Activated naive CD4-positive, alpha-beta T cell treated with anti-CD3 and anti-CD28 coated beads, Interleukin-2, amount 50 U/mL, for 24 hours (primary cell): Measurements from ENCODE around the gene ANKHD1.
A peak's percentile ranks its signal among the peaks of the same experiment; 100 is the strongest.

Experiments used
- H3K27ac Mint-ChIP-seq: one replicate; pipeline ENCODE4 v1.8.0; 2021; ENCODE audit warnings: mild to moderate bottlenecking, mixed read lengths
- H3K27me3 Mint-ChIP-seq: one replicate; pipeline ENCODE4 v1.8.0; 2021; ENCODE audit warnings: mixed read lengths
- H3K36me3 Mint-ChIP-seq: one replicate; pipeline ENCODE4 v1.8.0; 2021; ENCODE audit warnings: mixed read lengths
- H3K4me1 Mint-ChIP-seq: one replicate; pipeline ENCODE4 v1.8.0; 2021; ENCODE audit warnings: mixed read lengths
- H3K4me3 Mint-ChIP-seq: one replicate; pipeline ENCODE4 v1.8.0; 2021; ENCODE audit warnings: mild to moderate bottlenecking, mixed read lengths
- H3K9me3 Mint-ChIP-seq: one replicate; pipeline ENCODE4 v1.8.0; 2021; ENCODE audit warnings: mixed read lengths

The ANKHD1 gene

DNA sequence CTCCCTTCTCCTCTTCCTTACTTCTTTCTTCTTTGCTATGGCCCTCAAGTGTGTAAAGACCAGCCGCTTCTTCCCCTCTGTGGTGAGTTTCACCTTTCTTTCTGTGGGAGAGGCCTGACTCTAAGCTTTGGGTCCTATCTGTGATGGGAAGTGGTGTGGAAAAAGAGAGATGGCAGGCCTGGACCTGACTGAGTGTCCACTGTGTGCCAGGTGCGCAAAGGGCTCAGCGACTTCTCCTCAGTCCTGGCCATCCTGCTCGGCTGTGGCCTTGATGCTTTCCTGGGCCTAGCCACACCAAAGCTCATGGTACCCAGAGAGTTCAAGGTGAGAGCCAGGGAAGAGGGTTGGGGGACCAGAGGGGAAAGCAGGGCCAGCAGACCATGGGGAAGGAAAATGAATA is 35.7 kb upstream of the ANKHD1 start:
- H3K27ac Mint-ChIP-seq: no peak overlapping the region
- H3K36me3 Mint-ChIP-seq: no peaks in the 10 kb centered on the region
- H3K27me3 Mint-ChIP-seq: no peaks in the 10 kb centered on the region
- no peak overlapping the region for H3K4me3 Mint-ChIP-seq
- no peaks in the 10 kb centered on the region for H3K9me3 Mint-ChIP-seq
- peaks cover 4% of the 10 kb centered on the region for H3K4me1 Mint-ChIP-seq

DNA sequence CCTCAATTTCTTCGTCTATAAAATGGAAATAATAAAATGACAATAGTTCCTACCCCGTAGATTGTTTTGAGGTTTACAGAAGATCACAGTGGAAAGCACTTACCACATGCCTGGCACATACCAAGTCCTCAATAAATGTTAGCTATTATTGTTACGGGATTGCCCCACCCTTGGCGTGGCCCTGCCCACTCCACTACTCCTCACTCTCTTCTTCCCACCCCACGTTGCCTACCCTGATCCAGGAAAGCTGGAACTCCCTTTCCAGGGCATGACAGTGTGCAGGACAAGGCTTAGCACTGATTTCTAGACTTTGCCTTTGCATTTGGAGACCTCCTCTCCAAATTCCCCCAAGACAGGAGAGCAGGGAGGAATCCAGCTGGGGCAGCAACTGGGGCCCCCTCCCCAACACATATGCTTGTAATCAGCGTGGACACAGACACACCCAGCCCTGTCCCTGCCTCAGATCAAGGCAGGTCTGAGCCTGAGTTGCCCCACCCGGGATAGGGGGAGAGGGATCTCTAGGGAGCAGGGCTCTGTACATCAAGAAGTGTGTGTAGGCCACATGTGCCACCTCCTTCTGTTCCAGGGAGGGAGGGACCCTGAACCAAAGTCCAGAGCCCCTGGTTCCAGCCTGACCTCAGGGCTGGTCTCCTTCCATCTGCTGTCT is 34.9 kb upstream of the ANKHD1 start:
- H3K27me3 Mint-ChIP-seq: no peaks in the 10 kb centered on the region
- no peaks in the 10 kb centered on the region for H3K9me3 Mint-ChIP-seq
- peaks cover 4% of the 10 kb centered on the region for H3K4me1 Mint-ChIP-seq
- no peak overlapping the region for H3K27ac Mint-ChIP-seq
- H3K36me3 Mint-ChIP-seq: no peaks in the 10 kb centered on the region
- H3K4me3 Mint-ChIP-seq: no peak overlapping the region

DNA sequence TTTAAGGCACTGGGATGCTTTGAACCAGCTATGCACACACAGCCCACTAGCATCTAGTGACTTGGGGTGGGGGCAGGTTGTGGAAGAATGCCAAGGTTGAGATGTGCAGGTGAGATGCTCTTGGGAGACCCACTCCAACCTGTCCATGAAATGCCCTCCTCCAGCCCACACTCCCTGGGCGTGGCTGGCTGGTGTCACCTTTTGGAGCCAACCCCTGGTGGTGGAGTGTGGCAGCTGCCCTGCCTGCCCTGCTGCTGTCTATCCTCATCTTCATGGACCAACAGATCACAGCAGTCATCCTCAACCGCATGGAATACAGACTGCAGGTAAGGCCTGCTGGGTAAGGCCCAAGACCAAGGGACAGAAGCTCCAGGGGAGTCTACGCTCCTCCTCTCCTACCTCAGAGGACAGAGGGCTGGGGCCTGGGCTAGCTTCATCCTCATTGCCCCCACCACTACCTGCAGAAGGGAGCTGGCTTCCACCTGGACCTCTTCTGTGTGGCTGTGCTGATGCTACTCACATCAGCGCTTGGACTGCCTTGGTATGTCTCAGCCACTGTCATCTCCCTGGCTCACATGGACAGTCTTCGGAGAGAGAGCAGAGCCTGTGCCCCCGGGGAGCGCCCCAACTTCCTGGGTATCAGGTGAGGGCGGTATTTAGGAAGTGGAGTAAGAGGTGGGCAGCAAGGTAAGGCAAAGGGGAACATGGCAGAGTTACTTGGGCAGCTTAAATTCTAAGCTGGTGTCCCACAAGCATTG is 34.2 kb upstream of the ANKHD1 start:
- Mint-ChIP-seq H3K4me3 (no peak overlapping the region), H3K36me3 (no peaks in the 10 kb centered on the region), H3K27me3 (no peaks in the 10 kb centered on the region), H3K9me3 (no peaks in the 10 kb centered on the region), H3K4me1 (peaks cover 4% of the 10 kb centered on the region), H3K27ac (no peak overlapping the region)

DNA sequence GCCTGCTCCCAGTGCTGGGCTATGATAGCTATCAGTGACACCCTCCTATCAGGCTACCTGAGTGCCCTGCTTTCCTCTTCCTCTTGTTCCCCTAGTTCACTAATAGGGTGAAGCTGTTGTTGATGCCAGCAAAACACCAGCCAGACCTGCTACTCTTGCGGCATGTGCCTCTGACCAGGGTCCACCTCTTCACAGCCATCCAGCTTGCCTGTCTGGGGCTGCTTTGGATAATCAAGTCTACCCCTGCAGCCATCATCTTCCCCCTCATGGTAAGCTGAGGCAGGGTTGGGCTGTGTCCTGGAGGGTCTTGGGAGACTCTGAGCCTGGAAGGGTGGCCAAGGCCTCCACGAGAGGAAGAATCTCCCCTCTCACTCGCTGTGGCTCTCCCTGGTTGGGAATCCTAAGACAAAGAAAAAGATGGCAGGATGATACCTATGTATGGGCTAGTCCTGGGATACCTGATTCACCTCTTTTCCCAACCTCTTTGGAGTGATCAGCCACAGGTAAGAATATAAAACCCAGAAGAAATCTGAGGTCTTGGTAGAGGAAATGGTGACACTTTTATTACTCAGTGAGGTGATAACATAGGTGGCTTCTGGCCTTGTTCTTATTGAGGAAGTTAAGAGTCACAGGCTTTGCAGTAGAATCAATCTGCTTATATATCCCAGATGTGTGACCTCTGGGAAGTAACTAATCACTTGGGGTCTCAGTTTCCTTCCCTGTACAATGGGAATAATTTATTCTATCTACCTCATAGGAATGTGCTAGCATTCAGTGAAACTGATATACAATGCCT is 30.1 kb upstream of the ANKHD1 start:
- Mint-ChIP-seq H3K27me3 (no peaks in the 10 kb centered on the region), H3K27ac (no peak overlapping the region), H3K9me3 (no peaks in the 10 kb centered on the region), H3K36me3 (no peaks in the 10 kb centered on the region), H3K4me3 (no peak overlapping the region), H3K4me1 (peaks cover 6% of the 10 kb centered on the region)

DNA sequence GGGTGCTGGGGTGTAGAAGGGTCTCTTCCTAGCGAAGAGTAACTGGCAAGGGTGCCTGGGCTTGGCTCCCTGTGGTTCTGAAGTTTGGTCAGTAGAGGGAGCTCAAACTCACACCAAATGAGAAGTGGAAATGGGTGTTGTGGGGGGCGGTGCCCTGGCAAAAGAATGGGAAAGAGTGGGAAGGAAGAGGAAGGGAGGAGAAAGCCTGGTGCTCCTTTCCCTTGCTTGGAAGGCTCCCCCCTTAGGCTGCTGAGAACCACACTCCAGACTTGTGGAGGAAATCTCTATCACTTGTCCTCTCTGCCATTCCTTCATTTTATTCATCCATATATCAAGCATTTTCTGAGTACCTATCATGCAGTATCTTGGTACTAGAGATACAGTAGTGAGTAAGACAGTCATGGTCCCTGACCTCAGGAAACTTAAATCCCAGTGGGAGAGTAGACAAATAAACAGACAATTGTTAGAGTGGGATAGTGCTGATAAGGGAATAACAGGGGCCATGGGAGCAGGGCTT is 28.6 kb upstream of the ANKHD1 start:
- H3K27me3 Mint-ChIP-seq: no peaks in the 10 kb centered on the region
- H3K27ac Mint-ChIP-seq: no peak overlapping the region
- no peaks in the 10 kb centered on the region for H3K9me3 Mint-ChIP-seq

DNA sequence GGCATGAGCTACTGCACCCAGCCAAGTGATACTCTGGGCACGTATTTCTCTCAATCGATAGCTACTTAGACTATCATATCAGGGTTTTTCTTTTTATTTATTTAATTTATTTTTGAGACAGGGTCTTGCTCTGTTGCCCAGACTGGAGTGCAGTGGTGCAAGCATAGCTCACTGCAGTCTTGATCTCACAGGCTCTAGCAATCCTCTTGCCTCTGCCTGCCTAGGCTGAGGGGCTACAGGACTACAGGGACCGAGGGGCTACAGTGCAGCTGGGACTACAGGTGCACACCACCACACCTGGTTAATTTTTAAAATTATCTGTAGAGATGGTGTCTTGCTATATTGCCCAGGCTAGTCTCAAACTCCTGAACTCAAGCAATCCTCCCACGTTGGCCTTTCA is 20.3 kb upstream of the ANKHD1 start:
- Mint-ChIP-seq H3K27ac (no peak overlapping the region), H3K4me1 (peaks cover 17% of the 10 kb centered on the region), H3K9me3 (no peaks in the 10 kb centered on the region), H3K4me3 (no peak overlapping the region), H3K36me3 (peaks cover 2% of the 10 kb centered on the region), H3K27me3 (no peaks in the 10 kb centered on the region)

More for the DNA sequence above, 28.6 kb upstream of the ANKHD1 start:
- no peak overlapping the region for H3K4me3 Mint-ChIP-seq
- no peaks in the 10 kb centered on the region for H3K36me3 Mint-ChIP-seq
- peaks cover 6% of the 10 kb centered on the region for H3K4me1 Mint-ChIP-seq

DNA sequence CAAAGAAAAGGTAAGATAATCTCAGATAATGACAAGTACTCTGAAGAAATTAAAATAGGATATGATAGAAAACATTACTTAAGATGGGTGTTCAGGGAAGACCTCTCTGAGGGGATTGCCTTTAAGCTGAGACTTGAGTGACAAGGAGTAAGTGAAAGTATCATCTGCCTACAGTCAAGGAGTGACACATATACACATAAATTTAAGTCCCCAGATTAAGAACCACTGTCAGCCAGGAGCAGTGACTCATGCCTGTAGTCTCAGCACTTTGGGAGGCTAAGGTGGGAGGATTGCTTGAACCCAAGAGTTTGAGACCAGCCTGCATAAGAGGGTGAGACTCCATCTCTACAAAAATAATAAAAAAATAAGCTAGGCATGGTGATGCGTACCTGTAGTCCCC is 19.7 kb upstream of the ANKHD1 start:
- Mint-ChIP-seq H3K27me3 (no peaks in the 10 kb centered on the region), H3K36me3 (peaks cover 2% of the 10 kb centered on the region), H3K4me3 (no peak overlapping the region), H3K4me1 (peaks cover 17% of the 10 kb centered on the region), H3K9me3 (no peaks in the 10 kb centered on the region), H3K27ac (no peak overlapping the region)

DNA sequence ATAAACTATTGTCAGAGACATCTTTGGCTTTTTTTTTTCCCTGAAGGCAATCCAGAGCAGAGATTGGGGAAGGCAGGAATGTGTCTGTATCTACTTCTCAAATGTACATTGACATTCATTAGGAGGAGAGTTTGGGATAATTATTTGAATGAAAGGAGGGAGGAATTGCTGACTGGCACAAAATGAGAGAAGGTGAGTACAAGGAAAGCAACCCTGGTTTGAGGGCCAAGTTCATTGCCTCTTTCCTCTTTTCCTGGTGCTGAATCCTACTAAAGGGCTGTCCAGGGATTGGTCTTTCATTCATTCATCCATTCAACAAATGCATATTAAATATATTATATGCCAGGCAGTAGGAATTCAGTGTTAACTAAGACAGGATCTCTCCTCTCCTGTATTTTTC is 18.8 kb upstream of the ANKHD1 start:
- H3K36me3 Mint-ChIP-seq: peaks cover 2% of the 10 kb centered on the region

DNA sequence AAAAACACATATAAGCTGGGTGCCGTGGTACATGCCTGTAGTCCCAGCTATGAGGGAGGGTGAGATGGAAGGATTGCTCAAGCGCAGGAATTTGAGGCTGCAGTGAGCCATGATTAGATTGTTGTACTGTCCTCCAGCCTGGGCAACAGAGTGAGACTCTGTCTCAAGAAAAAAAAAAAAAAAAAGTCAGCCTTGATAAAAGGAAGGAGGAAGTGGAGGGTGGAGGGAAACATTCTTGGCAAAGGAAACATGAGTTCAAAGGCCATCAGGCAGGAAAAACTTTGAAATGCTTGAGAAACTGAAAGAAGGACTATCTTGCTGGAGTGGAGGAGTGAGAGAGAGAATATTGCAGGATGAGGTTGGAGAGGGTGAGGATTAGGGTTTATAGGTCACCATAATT is 18.3 kb upstream of the ANKHD1 start:
- H3K36me3 Mint-ChIP-seq: peaks cover 2% of the 10 kb centered on the region
- H3K27ac Mint-ChIP-seq: no peak overlapping the region
- H3K4me1 Mint-ChIP-seq: peaks cover 17% of the 10 kb centered on the region
- no peak overlapping the region for H3K4me3 Mint-ChIP-seq
- H3K27me3 Mint-ChIP-seq: no peaks in the 10 kb centered on the region
- H3K9me3 Mint-ChIP-seq: no peaks in the 10 kb centered on the region

More for the DNA sequence above, 18.8 kb upstream of the ANKHD1 start:
- Mint-ChIP-seq H3K27ac (no peak overlapping the region), H3K9me3 (no peaks in the 10 kb centered on the region), H3K4me1 (peaks cover 17% of the 10 kb centered on the region), H3K4me3 (no peak overlapping the region), H3K27me3 (no peaks in the 10 kb centered on the region)

DNA sequence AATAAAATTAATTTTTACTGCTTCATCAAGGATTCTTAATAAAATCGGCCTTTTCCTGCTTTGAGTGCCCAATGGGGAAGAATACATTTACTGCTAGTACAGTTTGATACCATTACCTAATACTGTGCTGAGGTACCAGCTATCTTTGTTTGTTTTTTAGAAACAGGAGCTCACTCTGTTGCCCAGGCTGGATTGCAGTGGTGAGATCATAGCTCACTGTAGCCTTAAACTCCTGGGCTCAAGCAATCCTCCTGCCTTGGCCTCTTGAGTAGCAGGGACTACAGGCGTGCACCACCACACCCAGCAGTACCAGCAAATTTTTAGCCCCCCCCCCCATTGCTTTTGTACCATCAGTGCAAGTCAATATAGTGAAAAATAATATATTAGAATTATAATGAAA is 13.6 kb upstream of the ANKHD1 start:
- Mint-ChIP-seq H3K4me3 (no peak overlapping the region), H3K27ac (no peak overlapping the region), H3K4me1 (peaks cover 5% of the 10 kb centered on the region), H3K27me3 (no peaks in the 10 kb centered on the region), H3K9me3 (no peaks in the 10 kb centered on the region), H3K36me3 (no peaks in the 10 kb centered on the region)

DNA sequence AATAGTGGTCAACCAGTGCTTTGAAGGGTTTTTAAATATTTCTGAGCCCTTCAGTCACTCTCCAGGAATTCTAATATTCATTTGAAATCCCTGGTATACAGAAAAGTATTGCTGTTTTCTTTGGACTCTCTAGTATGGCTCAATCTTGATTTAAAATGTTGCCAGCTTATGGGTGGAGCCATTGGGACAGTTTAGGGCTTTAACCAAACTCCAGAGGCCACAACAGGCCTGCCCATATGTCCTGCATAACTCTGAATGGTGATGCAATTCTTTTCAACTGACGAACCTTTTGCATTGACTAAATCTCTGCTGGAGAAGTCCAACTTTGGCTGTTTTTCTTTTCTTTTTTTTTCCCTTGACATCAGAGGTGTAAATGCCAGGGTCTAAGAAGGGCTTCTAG is 10.3 kb upstream of the ANKHD1 start:
- no peaks in the 10 kb centered on the region for H3K9me3 Mint-ChIP-seq

DNA sequence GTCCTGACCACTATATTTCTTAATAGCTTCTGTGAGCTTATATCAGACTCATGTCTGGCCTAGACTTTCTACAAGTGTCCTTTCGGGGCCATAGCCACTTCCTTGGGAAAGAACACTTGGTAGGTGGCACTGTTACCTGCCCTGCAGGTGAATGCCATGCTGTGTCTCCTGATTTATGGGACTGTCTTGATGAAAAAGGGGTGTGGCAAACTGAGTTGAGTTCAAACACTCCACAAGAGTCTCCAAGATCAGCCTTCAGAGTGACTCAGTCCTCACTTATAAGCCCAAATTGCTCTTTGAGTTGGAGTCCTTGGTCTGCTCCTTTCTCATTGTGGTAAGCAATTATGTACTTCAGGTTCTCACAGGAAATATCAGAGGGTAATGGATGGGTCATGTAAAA is 9.9 kb upstream of the ANKHD1 start:
- peaks cover 2% of the 10 kb centered on the region for H3K36me3 Mint-ChIP-seq
- H3K27ac Mint-ChIP-seq: no peak overlapping the region
- no peaks in the 10 kb centered on the region for H3K9me3 Mint-ChIP-seq
- no peaks in the 10 kb centered on the region for H3K27me3 Mint-ChIP-seq
- H3K4me1 Mint-ChIP-seq: no peaks in the 10 kb centered on the region
- H3K4me3 Mint-ChIP-seq: no peak overlapping the region

More for the DNA sequence above, 10.3 kb upstream of the ANKHD1 start:
- H3K4me3 Mint-ChIP-seq: no peak overlapping the region
- peaks cover 2% of the 10 kb centered on the region for H3K36me3 Mint-ChIP-seq
- H3K27me3 Mint-ChIP-seq: no peaks in the 10 kb centered on the region
- no peak overlapping the region for H3K27ac Mint-ChIP-seq
- no peaks in the 10 kb centered on the region for H3K4me1 Mint-ChIP-seq

DNA sequence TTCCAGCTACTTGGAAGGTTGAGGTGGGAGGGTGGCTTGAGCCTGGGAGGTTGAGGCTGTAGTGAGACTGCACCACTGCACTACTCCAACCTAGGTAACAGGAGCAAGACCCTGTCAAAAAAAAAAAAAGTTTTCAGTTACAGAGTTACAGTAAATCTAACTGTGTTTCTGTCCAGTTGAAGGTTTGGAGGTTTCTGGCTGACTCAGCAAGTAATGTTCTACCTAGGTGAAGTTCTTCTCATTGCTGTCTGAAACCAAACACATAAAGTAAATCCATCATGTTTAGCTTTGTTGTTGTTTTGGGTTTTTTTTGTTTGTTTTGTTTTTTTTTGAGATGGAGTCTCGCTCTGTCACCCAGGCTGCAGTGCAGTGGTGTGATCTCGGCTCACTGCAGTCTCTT is 7.9 kb upstream of the ANKHD1 start:
- Mint-ChIP-seq H3K27me3 (no peaks in the 10 kb centered on the region), H3K4me1 (no peaks in the 10 kb centered on the region), H3K9me3 (no peaks in the 10 kb centered on the region), H3K27ac (no peak overlapping the region), H3K4me3 (no peak overlapping the region), H3K36me3 (peaks cover 2% of the 10 kb centered on the region)

DNA sequence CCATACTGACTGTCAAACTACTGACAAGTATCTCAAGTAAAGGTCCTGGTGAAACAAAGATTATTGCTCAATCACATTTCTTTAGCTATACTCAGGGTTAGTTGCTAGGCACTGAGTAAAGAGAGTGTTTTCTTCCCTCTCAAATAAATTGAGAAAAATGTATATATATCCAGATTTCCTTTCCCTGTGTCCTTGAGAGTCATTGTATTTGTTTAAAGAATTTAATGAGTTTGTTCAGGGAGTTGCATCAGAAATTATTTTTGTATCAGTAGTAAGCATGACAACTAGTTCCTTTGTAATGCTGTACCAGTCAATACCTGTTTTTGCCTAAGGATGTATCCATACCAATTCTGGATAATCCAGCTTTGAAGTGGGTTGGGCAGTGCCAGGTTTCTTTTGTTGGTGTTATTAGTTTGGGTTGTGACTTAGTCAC is 3.2 kb upstream of the ANKHD1 start:
- H3K27me3 Mint-ChIP-seq: no peaks in the 10 kb centered on the region
- H3K9me3 Mint-ChIP-seq: no peaks in the 10 kb centered on the region
- no peaks in the 10 kb centered on the region for H3K36me3 Mint-ChIP-seq
- H3K4me3 Mint-ChIP-seq: no peak overlapping the region
- H3K4me1 Mint-ChIP-seq: peaks cover 7% of the 10 kb centered on the region
- H3K27ac Mint-ChIP-seq: no peak overlapping the region

DNA sequence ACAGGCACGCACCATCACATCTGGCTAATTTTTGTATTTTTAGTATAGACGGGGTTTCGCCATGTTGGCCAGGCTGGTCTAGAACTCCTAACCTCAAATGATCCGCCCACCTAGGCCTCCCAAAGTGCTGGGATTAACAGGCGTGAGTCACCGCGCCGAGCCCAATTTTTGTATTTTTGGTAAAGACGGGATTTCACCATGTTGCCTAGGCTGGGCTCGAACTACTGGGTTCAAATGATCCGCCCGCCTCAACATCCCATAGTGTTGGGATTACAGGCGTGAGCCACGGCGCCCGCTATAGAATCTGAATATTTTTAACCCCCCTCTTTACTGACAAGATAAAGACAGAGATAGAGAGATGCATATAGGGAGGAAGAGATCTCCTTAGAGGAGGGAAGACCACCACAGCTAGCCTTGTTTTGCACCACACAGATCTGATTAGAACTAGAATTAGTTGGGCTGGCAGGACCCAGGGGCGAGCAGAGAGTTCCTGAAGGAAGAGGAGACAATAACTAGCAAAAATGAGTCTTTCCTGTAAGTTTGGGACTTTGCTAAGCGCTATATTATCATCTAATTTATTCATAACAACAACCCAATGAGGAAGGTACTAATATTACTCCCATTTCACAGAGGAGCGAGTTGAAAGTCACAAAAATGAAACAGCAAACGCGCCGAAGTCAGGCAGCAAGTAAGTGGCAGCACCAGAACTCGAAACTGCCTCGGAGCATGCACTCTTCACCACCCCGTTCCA is 1.5 kb upstream of the ANKHD1 start:
- H3K9me3 Mint-ChIP-seq: no peaks in the 10 kb centered on the region
- peaks cover 4% of the 10 kb centered on the region for H3K36me3 Mint-ChIP-seq
- no peak overlapping the region for H3K4me3 Mint-ChIP-seq
- H3K27ac Mint-ChIP-seq: peak overlapping the region; percentile 91
- H3K4me1 Mint-ChIP-seq: peaks cover 22% of the 10 kb centered on the region
- H3K27me3 Mint-ChIP-seq: no peaks in the 10 kb centered on the region
